GM18502 (cell line): ENCODE measurements around the gene TGFBI.

Experiments used
- ATAC-seq: cut with Tn5 transposase; IDR thresholded peaks from one replicate; pipeline ENCODE4 v1.9.1; 2021; ENCODE audit warnings: mild to moderate bottlenecking; ENCODE audit not compliant: unreplicated experiment, poor library complexity

TGFBI gene

DNA sequence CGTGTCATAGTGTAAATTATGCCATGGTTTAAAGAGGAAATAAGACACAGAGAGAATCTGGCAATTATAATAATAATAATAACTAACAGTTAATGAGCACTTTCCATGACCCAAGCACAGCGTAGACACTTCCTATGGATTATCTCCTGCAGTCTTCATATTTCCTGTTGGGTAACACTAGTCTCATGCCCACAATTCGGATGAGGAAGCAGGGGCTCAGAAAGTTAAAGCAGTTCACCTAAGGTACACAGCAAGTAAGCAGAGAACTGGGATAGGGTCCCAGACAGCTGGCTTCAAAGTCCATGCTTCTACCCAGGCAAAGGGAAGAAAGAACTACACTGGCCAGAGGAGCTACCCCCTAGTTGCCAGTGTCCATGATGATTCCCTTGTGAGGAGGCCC is 27.9 kb upstream of the TGFBI start:
- no peak for ATAC-seq

DNA sequence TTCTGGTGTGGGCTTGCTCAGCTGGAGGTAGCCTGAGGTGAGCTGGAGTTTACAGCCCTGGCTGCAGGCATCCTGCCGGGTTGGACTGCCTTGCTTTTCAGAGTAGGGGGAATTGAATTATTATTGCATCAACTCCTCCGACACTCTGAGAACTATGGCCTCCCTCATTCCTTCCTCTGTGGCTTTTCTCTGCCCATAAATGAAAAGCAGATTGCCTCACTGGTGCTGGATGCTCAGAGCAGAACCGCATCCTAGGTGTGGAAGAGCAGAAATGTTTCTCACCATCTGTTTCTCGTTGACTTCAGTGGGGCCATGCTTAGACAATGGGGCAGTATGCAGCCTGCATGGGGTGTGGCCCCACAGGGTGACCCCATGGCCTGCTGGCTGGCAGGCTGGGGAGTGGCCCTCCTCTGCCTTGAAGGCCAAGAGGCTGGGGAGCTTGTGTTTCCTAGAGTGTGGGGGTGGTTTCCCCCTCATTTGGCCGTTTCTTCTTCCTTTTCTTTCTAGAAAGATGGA is 27.3 kb upstream of the TGFBI start:
- no peak for ATAC-seq

DNA sequence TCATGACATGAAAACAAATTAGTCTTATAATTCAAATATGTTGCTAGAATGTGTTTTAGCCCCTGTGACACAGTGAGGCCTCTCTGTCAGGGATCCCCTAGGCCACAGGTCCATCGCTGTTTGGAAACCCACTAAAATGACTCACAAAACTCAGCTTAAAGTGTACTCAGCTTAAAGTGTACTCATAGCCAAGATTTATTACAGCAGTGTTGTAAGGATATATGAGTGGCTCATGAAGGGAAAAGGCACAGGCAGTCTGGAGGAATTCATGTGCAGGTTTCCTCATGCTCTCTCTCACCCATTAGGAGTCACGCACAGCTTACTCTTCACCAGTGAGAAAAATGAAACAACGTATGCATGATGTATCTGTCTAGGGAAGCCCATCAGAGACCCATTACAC is 24.4 kb upstream of the TGFBI start:
- ATAC-seq = no peak

DNA sequence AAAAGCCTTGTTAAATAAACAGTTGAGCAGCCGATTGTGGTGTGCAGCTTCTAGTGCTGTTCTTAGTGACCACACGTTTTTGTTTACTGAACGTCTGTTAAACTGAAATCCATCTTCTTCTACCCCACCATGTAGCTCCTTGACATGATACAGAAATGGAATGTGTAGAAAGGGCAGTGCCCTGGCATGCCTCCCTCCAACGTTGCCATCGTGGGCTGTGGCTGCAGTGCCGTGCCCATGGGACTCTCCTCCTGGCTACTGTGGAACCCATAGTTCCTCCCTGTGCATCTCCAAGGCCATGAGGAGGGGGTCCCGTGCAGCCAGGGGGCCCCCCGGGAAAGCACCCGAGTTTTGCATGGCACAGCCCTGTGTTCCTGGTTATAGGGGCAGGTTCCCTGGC is 23.3 kb upstream of the TGFBI start:
- no peak for ATAC-seq

DNA sequence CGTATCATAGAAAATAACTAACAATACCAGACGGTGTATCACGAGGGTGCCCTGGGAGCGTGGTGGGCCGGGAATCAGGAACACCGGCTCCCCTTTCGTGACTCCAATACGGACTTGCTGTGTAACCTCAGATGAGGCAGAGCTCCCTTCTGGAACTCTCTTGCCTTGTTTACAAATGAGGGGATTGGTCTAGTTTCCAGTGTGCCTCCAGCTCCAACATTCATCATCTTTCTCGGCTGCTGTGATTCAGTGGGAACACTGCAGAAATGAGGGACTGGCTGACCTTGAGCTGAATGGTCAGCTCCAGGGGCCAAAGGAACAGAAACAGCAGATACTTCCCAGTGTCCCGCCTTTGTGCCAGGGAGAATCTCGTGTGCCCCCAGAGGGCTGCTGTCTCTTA is 22.6 kb upstream of the TGFBI start:
- no peak for ATAC-seq

GRCh38 chr5:136006761-136007251 is 22.0 kb upstream of the TGFBI start:
- ATAC-seq = no peak

- ATAC-seq = no peak
Measured at GRCh38 chr5:136007271-136007670, 21.5 kb upstream of the TGFBI start.

DNA sequence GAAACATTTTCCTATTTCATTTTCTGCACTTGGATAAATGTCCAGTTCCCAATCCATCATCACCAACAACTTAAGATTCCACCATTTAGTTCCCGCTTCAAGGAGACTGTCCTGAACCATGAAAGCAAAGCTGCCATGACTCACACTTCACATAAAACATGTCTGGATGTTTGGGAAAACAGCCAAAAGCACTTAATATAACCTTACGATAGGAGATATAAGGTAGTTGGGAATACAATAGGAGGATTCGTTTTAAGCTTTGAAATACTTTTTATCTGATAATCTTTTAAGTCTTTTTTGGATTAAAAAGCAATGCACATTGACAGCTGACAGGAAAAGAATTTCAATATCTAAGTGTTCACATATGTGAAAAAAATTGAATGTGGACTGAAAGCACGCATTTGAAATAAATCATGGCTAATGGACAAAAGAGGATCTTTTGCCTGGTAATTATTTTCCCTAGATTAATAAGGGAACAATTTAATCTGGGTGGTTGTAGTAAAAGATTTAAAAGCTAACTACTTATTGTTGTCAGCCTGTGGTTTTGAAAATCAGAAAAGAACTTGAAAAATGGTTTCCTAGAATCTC is 17.3 kb upstream of the TGFBI start:
- no peak for ATAC-seq

DNA sequence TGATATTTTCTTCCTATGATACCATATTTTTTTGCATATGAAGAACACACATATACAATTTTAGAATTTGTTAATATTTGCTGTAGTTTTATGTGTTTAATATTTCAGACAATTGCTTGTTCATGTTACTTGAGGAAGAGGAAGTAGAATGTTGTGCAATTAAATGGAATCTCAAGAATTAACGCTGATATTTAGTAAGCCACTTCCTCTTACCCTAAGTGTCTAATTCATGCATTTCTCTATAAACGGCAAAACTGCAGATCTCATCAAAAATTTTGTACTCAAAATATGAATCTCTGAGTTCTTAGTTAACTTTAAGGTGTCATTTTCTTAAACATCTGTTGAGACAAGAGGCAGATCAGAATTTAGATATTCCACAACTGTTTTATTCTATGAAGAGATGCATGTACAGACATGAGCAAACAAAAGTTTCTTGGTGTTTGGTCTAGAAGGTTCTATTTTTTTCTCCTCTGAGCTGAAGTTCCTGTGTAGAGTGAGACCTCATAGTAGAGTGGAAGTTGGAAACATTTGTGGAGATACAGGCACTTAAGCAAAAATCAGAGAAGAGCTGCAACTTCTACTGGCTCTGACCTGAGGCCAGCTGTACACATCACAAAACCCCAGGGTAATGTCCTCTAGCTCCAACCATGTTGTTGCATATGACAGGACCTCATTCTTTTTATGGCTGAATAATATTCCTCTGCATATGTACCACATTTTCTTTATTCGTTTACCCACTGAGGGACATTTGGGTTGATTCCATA is 16.6 kb upstream of the TGFBI start:
- ATAC-seq = no peak

GRCh38 chr5:136013559-136013958 is 15.2 kb upstream of the TGFBI start:
- ATAC-seq = no peak

DNA sequence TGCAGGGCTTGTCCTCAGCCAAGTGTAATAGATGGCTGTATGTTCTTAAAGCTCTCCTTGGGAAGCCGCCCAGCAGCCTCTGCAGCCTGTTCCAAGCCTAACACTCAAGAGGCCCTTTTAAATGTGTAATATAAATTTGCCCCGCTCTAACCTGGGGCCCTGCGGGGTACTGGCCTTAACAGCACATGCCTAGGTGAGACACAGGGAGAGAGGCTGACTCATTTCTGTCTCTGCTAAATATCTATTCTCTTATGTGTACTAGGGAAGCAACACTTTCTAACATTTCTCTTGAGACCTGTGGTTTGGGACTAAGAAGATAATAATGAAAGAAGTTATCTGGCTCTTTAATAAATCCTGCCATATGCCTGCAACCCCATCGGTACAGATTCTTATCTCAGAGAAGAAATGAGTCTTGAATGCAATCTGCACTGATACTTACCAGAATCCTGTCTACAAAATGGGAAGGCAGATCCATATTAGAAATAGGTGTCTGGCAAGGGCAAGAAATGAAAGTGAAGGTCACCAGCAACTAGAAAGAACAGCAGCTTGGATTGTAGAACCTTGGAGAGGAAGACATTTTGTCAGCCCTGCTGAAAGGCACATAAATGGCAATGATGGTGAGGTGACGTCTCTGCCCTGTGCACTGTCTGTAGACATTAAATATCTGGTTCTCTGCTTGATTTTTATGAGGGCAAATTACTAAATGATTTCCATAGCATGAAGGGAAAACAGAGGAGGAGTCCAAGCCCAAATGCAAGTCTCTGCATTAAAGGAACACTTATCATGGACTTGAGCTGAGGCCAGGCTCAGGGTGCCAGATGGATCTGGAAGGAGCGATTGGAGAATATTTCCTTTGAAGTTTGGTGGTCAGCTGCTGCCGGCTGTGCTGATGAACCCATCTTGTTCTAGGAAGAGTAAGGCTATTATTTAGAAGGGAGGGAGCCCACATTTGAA is 14.5 kb upstream of the TGFBI start:
- ATAC-seq = peak; percentile 92

DNA sequence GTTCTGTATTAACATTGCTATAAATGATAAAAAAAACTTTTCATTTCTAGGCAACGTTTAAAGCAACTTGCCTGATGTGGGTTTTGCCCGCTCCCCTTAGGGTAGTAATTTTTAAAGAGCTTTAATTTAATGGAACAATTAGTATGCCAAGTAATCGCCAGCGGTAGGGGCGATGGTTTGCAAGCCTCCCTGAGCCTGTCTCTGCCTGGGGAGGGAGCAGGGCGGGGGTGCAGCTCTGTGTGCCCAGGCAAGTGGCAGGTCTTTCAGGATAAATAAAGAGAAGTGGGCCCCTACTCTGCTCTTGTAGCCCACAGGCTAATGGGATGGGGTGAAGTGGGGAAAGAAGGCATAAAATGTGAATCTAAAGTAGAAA is 13.8 kb upstream of the TGFBI start:
- no peak for ATAC-seq

GRCh38 chr5:136015966-136016650 is 12.7 kb upstream of the TGFBI start:
- no peak for ATAC-seq

DNA sequence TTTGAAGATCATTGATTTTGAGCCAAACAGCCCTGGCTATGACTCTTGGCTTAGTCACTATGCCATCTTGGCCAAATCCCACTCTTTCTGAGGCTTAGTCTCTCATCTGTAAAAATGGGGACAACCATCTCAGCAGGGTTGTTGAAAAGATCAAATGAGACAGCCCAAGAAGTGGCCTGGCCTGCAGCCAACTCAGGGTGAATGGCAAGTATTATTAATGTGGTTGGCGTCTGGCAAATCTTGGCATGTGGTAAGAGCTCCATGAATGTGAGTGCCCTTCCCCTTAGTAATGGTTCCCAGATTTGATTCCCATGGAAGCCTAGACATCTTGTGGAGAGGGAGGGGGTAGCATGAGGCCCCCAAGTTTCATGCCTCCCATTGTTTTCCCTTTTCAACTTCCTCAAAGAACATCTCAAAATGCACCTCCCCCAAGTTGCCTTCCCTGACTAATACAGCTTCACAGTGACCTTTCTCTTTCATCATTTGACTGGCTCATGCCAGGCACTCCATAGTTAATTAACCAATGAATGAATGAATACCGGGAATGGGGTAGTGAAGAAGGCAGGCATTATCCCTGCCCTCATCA is 11.8 kb upstream of the TGFBI start:
- no peak for ATAC-seq

GRCh38 chr5:136018814-136019783 is 9.7 kb upstream of the TGFBI start:
- no peak for ATAC-seq

- no peak for ATAC-seq
Measured at GRCh38 chr5:136020001-136020382, 8.8 kb upstream of the TGFBI start.

GRCh38 chr5:136020383-136021015 is 8.3 kb upstream of the TGFBI start:
- peak; percentile 65 for ATAC-seq

- ATAC-seq = no peak
Measured at GRCh38 chr5:136021016-136021405, 7.8 kb upstream of the TGFBI start.
